Epithelial cell of esophagus (primary cell): Measurements from ENCODE around the gene RELCH.

Experiments used
- DNase-seq: peaks from one replicate; pipeline ENCODE4 v3.0.0; 2010; ENCODE audit warnings: low read depth
- H3K4me3 ChIP-seq: 2 replicates; pipeline ENCODE4 v1.5.1; 2011; ENCODE audit warnings: mild to moderate bottlenecking, low read length, control low read depth
- TF ChIP-seq, protein P1 (sequence below): IDR thresholded peaks from 2 replicates; pipeline ENCODE4 v1.5.1; 2011; ENCODE audit warnings: low read depth, mild to moderate bottlenecking, low read length, control low read depth, inconsistent platforms; ENCODE audit not compliant: insufficient read depth; ENCODE audit errors: missing control alignments

RELCH gene

DNA sequence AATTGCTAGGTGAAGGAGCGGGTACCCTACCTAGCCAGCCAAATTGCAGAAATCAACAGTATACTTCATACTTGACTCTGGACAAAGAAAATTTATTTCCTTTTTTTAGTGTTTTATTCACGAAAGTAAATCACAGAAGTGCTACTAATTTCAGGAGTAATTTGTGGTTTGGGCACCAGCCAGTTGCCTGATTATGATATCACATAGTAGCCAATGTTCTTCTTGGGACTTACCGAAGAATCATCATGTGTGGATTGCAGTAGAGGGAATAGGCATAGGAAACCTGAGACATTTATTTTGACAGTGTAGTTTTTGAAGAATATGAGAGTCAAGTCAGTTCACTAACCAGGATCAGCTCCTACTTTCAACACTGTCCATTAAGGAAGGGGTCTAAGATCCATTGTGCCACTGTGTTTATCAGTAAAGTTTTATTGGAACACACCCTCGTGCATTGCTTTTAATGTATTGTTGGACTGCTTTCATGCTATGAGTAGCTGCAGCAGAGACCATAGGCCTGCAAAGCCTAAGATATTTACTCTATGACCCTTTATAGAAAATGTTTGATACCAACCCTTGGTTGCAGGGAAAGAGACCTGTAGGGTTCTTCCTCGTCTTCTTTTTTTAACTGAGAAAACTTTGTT, 170.1 kb downstream of the RELCH start:
- TF ChIP-seq, protein P1, sequence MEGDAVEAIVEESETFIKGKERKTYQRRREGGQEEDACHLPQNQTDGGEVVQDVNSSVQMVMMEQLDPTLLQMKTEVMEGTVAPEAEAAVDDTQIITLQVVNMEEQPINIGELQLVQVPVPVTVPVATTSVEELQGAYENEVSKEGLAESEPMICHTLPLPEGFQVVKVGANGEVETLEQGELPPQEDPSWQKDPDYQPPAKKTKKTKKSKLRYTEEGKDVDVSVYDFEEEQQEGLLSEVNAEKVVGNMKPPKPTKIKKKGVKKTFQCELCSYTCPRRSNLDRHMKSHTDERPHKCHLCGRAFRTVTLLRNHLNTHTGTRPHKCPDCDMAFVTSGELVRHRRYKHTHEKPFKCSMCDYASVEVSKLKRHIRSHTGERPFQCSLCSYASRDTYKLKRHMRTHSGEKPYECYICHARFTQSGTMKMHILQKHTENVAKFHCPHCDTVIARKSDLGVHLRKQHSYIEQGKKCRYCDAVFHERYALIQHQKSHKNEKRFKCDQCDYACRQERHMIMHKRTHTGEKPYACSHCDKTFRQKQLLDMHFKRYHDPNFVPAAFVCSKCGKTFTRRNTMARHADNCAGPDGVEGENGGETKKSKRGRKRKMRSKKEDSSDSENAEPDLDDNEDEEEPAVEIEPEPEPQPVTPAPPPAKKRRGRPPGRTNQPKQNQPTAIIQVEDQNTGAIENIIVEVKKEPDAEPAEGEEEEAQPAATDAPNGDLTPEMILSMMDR: no peak
- no peak for DNase-seq
- no peak overlapping the region for H3K4me3 ChIP-seq
